NCI-H2107 treated with DMSO at 0.1 percent for 48 hours (cell line): Measurements from ENCODE around the gene SLC2A4.
"Not testable (repeated sequence)": the region's sequence is repeated elsewhere in the genome, so short reads cannot be mapped to it uniquely, and the experiment has no call there.

ENCODE experiments used
- DNase-seq: peaks from one replicate; lab custom pipeline; 2025; ENCODE audit not compliant: unreplicated experiment; lab: John Stamatoyannopoulos, UW

SLC2A4 gene

DNA sequence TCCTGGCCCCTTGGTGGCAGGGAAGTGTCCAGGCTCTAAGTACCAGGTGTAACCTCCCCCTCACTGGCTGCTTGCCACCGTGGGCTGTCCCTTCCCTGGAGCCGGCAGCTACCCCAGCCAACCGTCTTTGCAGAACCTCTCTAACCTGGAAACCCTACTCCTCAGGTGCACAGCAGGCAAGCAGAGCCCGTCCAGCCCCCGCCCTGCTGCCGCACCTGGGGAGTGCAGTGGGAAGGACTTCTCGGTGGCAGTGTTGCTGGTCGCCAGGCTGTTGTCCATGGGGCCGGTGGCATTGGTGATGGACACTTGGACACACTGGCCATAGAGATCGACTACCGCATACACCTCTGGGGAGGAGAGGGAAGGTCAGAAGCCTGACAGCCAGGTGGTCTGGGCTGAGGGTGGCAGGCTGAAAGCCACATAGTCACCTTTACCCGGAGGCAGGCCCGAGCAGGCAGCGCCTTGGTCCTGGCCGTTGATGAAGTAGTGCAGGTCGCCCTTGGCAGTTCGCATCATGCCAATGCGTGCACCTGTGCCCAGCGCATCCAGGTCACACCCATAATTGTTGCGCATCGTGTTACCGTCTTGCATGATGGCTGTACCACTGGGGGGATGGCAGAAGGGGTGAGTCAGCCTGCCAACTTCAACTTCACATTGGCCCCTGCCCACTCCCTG lies 41.1 kb downstream of the SLC2A4 start:
- no peak for DNase-seq

GRCh38 chr17:7323731-7324437 lies 42.4 kb downstream of the SLC2A4 start:
- no peak for DNase-seq

DNA sequence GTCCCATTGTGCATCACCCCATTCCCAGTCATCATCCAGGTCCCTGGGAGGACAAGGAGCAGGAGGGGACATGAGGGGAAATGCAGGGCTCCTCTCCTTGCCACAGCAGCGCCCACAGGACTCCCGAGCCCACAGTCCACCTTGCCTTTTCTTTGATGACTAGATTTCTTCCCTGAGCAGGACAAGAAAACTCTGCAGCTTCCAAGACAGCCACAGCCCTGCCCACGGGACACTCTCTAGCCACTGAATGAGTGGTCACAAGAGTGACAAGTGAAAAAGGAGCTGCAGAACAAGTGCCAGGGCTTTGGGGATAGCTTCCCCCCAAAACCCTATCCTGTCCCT lies 42.9 kb downstream of the SLC2A4 start:
- no peak for DNase-seq

GRCh38 chr17:7325031-7325528 lies 43.6 kb downstream of the SLC2A4 start:
- no peak for DNase-seq

- no peak for DNase-seq
Measured at GRCh38 chr17:7326186-7326585, 44.7 kb downstream of the SLC2A4 start.

GRCh38 chr17:7327056-7327455 lies 45.5 kb downstream of the SLC2A4 start:
- no peak for DNase-seq

DNA sequence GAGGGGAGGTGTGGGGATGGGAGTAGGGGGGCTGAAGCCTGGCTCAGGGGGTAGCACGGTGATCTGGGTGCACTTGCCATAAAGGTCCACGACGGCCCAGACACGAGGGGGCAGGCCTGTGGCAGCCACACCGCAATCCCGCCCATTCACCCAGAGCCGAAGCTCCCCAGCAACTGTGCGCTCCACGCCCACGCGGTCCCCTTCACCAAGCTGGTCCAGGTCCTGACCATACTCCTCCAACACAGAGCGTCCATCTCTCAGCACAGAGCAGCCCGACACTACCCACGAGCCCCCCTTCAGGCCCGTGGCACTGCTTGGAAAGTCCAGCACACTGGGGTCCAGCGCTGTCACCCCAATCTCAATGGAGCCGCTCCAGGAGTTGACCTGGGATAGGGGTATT lies 46.0 kb downstream of the SLC2A4 start:
- no peak for DNase-seq

DNA sequence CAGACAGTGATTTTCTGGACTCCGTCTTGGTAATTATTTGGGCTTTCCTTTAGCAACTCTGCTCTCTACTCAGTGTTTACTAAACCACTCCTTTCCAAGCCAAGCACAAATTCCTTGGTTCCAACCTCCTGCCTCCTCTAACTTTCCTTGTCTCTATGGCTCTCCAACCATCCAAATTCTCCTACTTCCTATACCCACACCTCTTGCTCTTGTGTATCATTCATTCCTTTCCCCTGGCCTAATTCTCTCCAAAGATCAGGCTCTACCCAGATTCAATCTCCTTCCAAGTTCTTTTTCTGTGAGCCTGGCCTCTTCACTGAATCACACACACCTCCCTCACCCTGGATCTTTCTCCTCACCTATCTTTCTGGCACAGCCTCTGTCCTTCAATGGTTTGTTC lies 46.5 kb downstream of the SLC2A4 start:
- DNase-seq = no peak

DNA sequence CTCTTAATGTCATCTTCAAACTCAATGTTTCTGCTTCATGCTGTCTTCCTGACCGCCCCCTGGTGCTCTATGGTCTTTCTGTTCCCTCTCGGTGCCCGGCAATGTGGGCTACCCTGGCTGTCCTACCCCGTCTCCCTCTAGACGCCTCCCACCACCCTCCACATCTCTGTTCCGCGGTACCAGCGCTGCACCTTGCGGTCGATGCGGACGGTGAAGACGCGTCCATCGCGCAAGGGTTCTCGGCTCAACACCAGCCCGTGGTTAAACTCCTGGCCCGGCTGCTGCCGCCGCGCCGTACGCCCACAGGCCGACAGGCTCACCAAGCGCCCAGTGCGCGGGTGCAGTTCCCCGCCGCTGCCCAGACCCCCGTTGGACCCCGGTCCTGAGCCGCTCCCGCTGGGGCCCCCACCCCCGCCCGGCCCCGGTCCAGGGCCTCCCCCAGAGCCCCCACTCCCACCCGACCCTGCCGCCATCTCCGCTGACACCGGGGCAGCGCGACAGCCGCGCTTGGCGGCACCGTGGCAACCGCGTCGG lies 47.4 kb downstream of the SLC2A4 start, which contains the start of gene NEURL4:
TSS of gene NEURL4 (minus strand) at position 496 of the 534 bp plus-strand sequence. CDS start at position 473, 23 bp downstream.
- DNase-seq = no peak

DNA sequence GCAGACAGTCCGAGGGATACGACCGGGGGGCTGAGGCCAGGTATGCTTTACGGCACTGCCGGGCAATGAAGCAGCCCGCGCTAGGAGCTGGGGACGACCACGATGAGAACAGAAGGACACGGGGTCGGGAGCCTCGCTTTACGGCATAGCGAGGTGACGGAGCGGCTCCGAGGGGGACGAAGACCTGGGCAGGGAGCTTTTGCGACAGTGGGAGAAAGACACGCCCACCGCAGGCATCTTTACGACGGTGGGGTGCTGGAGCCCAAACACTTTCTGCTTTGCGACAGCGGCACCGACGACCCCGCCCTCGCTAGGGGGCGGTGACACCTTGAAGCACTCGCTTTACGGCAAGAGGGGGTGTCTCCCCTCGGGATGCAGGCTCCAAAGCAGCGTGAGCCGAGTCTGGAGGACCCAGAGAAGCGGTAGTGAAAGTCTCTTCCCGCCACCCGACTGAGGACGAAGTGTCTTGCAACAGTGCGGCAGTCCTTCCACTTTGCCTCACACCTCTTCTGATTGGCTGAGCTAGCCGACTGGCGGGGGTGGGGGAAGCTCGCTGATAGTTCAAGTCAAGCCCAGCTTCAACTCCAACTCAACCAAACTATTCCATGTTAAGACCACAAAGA lies 48.0 kb downstream of the SLC2A4 start:
- peak; percentile 95 for DNase-seq

GRCh38 chr17:7329997-7330637 lies 48.6 kb downstream of the SLC2A4 start:
- peak; percentile 62 for DNase-seq

- DNase-seq = no peak
Measured at GRCh38 chr17:7330638-7331015, 49.1 kb downstream of the SLC2A4 start.

DNA sequence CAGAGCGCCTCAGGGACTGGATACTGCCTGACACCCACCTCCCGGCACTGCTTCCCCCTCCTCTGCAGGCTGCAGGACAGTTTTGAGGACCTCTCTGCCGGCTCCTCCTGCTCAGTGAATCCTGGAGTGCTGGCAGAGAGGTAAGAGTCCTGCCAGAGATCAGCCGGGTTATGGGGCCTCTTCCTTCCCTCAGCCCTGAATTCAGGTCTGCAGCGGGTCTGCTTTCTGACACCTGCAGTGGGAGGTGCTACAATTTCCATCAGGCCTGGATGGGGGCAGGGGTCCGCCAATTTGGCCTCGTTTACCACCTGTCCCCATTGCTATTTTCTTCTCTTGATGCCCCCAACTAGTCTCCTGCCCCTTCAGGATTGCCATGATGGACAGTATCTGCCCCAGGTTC lies 50.6 kb downstream of the SLC2A4 start:
- no peak for DNase-seq

GRCh38 chr17:7332600-7333069 lies 51.1 kb downstream of the SLC2A4 start:
- not testable (repeated sequence) for DNase-seq

- DNase-seq = no peak
Measured at GRCh38 chr17:7334938-7335538, 53.5 kb downstream of the SLC2A4 start.

DNA sequence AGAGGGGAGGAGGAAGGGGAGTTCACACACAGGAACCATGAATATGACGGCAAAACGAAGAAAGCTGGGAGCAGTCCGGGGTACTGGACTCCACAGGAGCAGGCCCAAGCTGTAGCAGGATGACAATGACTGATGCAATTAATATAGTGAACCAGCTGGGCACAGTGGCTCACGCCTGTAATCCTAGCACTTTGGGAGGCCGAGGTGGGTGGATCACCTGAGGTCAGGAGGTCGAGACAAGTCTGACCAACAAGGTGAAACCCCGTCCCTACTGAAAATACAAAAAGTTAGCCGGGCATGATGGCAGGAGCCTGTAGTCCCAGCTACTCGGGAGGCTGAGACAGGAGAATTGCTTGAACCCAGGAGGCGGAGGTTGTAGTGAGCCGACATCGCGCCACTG lies 54.2 kb downstream of the SLC2A4 start:
- DNase-seq = not testable (repeated sequence)

- DNase-seq = no peak
Measured at GRCh38 chr17:7336240-7337175, 55.0 kb downstream of the SLC2A4 start, which contains the start of gene ACAP1. Gene ACAP1 (plus strand): TSS chr17:7336529. CDS start chr17:7336735, 206 bp downstream.

- not testable (repeated sequence) for DNase-seq
Measured at GRCh38 chr17:7337600-7337999, 56.1 kb downstream of the SLC2A4 start.
